HCT116 (cell line): Measurements from ENCODE around the gene SMARCA2.

ENCODE experiments used
- JUND ChIP-seq: IDR thresholded peaks from 2 replicates; pipeline ENCODE4 v1.6.1; 2012
- RAD21 ChIP-seq: IDR thresholded peaks from 2 replicates; pipeline ENCODE4 v1.6.1; 2012; ENCODE audit warnings: low read depth, mild to moderate bottlenecking
- SP1 ChIP-seq: IDR thresholded peaks from 2 replicates; pipeline ENCODE4 v1.6.1; 2012; ENCODE audit warnings: low read depth

DNA sequence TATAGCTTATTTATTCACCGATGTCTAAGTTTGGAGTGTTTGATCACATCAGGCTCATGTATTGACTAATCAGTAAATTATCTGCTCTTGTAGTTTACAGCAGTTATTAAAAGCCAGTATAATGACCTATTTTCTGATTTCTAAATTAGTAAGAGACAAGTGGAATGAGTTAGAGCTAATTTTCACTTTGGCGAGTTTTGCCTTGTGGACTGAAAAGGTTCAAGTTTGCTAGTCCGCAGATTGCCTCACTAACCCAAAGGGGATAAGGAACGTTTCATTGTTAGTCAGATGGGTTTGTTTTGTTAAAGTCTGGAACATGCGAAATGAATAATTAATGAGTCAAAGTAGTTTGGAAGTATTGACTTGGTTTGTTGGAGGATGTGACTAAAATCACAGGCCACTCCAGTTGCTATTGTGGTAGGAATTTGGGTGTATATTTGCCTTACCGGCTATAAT, 40.1 kb downstream of the SMARCA2 start:
- no peak for TF ChIP-seq SP1
- TF ChIP-seq JUND, result no peak
- no peak for TF ChIP-seq RAD21
